ENCODE results near the gene TEX26.

DNA sequence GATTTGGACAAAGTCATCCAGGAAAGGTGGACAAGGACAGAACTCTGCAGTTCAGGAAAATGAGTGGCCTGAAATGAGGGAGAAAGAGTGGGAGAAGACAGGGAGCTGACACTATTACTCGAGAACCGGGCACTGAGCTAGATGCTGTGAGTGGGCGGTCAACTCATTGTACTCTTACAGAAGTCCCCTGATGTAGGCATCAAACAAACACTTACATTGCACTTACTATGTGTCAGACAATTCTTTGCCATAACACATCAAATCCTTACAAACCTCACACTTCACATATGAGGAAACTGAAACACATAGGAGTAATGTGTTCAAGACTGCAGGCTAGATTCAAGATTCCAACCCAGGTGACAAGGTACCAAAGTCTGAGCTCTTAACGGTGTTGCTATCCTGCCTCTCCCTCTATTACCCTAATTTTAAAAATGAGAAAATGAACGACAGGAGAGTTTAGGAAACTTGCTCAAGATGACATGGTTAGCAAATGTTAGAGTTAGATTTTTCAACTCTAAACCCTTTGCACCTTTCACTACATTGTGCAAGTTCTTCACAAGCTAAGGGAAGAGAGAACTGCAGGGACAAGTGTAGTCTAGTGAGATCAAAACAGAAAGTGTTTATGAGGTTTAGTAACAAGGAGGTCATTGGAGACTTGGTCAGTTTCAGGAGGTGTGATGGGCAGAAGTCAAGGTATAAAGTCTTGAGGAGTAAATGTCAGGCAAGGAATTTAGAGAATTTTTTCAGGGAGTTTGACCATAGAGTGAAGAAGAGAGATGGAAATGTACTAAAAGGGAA is 31.3 kb upstream of the TEX26 start:
- TF ChIP-seq KDM1A (IDR thresholded peaks at IDR 0.05; ENCODE audit: low read depth) = no peak
- TF ChIP-seq, protein P1, sequence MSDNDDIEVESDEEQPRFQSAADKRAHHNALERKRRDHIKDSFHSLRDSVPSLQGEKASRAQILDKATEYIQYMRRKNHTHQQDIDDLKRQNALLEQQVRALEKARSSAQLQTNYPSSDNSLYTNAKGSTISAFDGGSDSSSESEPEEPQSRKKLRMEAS (IDR thresholded peaks at IDR 0.05) = no peak
- TF ChIP-seq RFX5 (IDR thresholded peaks at IDR 0.05) = no peak
- TF ChIP-seq EP300 (IDR thresholded peaks at IDR 0.05) = no peak
- TF ChIP-seq CBX2 (IDR thresholded peaks at IDR 0.05; ENCODE audit: borderline replicate concordance, low read depth) = no peak

All from A549 (cell line).